ENCODE measurements around the gene ARHGAP26. TPM values are rescaled to one million over a fixed set of nuclear protein-coding genes. Genes with fewer than 3 reads are reported as not detected.

The ARHGAP26 gene
- total RNA-seq, 1 donor from 2014 or later: 15.1 TPM

DNA sequence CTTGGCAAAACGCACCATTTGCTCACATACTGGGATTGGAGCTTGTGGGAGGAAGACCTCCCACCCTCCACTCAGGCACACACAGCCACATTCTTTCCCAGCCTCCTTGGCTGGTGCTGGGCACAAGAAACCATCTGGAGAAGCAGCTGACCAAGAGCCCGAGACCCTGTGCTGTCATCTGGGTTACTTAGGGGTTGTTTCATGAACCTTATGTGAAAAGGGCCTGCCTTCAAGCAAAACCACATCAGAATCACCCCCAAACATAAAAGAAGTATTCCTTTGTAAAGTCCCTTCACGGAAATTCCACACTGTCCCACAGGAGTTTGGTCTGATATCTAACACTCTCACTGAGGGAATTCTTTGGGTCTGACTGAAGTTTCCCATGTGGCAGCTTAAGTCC, 461.2 kb downstream of the ARHGAP26 start:
- no peak for DNase-seq (ENCODE audit: low spot score)
- intact Hi-C loops (cut with micrococcal nuclease): no loop called here
- no peak overlapping the region for H3K27ac Mint-ChIP-seq
- no peak overlapping the region for H3K4me3 Mint-ChIP-seq (ENCODE audit: low read depth)
- no peaks in the 10 kb centered on the region for H3K27me3 Mint-ChIP-seq (ENCODE audit: low read depth)
- H3K4me1 Mint-ChIP-seq (ENCODE audit: low read depth): peaks cover 47% of the 10 kb centered on the region
- H3K9me3 Mint-ChIP-seq: no peaks in the 10 kb centered on the region
- H3K36me3 Mint-ChIP-seq (ENCODE audit: low read depth): no peaks in the 10 kb centered on the region

DNA sequence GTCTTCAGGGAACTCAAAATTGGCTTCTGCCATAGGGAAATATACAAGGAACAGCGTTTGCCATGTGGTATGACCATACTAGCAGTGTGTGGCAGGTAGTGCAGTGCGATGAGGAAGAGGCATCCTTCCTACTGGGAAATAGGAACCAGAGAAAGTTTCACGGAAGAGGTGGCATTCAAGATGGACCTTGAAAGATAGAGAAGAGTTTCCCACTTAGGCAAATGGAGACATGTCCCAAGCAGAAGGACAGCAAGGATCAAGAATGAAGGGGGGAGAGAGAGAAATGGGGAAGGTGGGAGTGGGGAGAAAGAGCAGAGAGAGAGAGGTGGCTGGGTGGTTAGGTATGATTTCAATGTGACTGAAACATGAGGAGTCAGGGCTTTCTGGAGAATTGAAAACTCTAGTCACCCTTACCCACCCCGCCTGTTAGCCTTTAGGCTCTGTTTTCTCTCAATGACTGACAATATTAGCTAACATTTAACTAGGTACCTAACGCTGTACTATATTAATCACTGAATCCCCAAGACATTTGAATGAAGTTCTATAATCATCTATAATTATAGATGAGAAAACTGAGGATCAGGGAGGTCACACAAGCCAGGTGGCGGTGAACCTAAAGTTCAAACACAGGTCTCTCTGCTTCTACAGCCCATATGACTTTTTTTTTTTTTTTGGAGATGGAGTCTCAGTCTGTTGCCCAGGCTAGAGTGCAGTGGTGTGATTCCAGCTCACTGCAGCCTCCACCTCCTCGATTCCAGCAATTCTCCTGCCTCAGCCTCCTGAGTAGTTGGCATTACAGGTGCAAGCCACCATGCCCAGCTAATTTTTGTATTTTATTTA, 462.0 kb downstream of the ARHGAP26 start:
- no peak overlapping the region for H3K4me3 Mint-ChIP-seq (ENCODE audit: low read depth)
- DNase-seq (ENCODE audit: low spot score): no peak
- peaks cover 41% of the 10 kb centered on the region for H3K4me1 Mint-ChIP-seq (ENCODE audit: low read depth)
- H3K27ac Mint-ChIP-seq: no peak overlapping the region
- H3K36me3 Mint-ChIP-seq (ENCODE audit: low read depth): no peaks in the 10 kb centered on the region
- H3K9me3 Mint-ChIP-seq: no peaks in the 10 kb centered on the region
- intact Hi-C loops (cut with micrococcal nuclease): no loop called here
- H3K27me3 Mint-ChIP-seq (ENCODE audit: low read depth): no peaks in the 10 kb centered on the region

DNA sequence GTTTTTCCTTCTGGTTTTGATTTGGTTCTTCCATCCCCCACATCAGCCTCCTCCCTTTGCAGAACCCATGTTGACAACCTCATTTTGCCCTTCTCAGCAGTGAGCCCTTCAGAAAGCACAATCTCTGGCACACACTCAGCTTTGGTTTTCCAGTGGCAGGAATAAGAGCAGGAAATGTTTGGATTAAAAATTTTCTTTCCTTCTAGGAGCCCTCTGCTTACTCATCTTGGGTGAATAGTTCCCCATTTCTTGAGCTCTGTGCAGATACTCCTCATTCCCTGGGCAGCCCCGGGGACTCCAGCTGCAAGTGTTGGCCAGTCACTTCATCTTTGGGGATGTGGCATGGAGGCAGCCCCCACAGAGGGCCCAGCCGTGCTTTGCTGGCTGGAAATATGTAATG, 462.9 kb downstream of the ARHGAP26 start:
- no peaks in the 10 kb centered on the region for H3K27me3 Mint-ChIP-seq (ENCODE audit: low read depth)
- no peaks in the 10 kb centered on the region for H3K9me3 Mint-ChIP-seq
- H3K4me3 Mint-ChIP-seq (ENCODE audit: low read depth): no peak overlapping the region
- no peak overlapping the region for H3K27ac Mint-ChIP-seq
- no peak for DNase-seq (ENCODE audit: low spot score)
- intact Hi-C loops (cut with micrococcal nuclease): no loop called here
- no peaks in the 10 kb centered on the region for H3K36me3 Mint-ChIP-seq (ENCODE audit: low read depth)
- H3K4me1 Mint-ChIP-seq (ENCODE audit: low read depth): peaks cover 35% of the 10 kb centered on the region

DNA sequence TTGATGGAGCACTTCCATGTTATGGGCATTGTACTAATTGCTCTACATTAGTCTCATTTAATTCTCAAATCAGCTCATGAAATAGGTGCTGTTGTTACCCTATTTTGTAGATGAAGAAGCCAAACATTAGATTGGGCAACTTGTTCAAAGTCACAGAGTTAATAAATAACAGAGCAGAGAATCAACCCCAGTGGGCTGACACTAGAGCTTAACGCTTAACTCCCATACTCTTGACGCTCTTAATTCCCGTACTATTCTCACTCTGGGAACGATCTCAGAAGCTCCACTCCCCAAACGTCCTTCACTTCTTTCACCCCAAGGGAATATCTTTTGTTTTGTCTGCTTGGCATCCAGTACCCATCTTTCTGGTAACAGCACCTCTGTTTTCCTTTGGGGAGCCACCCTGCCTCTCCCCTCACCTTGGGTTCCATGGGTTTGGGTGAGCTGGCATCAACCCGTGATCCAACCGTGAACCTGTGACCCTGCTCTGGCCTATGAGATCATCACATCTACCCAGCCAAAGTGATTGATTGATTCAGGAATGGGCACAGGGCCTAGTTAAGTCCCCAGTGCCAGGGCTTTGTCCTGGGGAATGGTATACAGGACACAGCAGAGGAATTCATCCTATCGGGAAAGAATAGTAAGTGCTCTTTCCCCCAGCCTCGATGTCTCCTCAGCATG, 464.1 kb downstream of the ARHGAP26 start:
- intact Hi-C loops (cut with micrococcal nuclease): no loop called here
- Mint-ChIP-seq H3K27me3 (ENCODE audit: low read depth) (no peaks in the 10 kb centered on the region), H3K9me3 (no peaks in the 10 kb centered on the region), H3K4me3 (ENCODE audit: low read depth) (no peak overlapping the region), H3K36me3 (ENCODE audit: low read depth) (no peaks in the 10 kb centered on the region), H3K27ac (no peak overlapping the region), H3K4me1 (ENCODE audit: low read depth) (peaks cover 26% of the 10 kb centered on the region)
- no peak for DNase-seq (ENCODE audit: low spot score)

DNA sequence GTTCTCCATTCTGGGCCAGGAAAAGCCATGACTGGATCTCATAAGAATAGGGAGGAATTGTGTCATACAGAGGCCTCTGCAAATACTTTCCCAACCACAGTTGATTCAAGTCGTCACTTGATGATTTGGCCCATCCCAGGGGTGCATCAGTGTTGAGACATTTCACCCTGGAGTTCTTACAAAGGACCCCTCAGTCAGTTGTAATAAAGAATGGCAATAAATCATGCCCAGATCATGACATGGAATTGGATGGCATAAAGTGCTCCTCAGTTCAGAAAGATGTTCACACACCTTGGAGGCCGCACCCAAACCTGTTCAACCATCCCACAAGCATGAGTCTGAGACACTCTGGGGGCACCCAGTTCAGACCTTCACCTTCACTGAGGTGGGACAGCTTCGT, 465.2 kb downstream of the ARHGAP26 start:
- Mint-ChIP-seq H3K4me3 (ENCODE audit: low read depth) (no peak overlapping the region), H3K4me1 (ENCODE audit: low read depth) (peaks cover 14% of the 10 kb centered on the region), H3K27ac (no peak overlapping the region), H3K9me3 (no peaks in the 10 kb centered on the region), H3K27me3 (ENCODE audit: low read depth) (no peaks in the 10 kb centered on the region), H3K36me3 (ENCODE audit: low read depth) (no peaks in the 10 kb centered on the region)
- intact Hi-C loops (cut with micrococcal nuclease): no loop called here
- DNase-seq (ENCODE audit: low spot score): no peak

DNA sequence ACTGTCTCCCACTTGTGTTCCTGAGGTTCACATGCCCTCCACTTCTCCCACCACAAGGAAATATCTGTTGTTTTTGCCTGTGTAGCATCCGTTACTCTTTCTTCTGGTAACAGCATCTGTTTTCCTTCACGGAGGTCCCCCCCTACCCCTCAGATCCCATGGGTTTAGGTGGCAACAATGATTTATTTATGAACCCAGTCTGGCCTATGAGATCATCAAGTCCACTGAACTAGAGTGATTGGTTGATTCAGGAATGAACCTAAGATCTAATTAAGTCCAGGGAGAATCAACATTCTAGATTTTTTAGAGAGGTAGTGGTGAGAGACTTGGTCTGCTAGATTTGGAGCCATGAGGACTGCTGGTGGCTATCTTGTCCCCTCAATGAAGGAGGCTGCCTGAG, 466.5 kb downstream of the ARHGAP26 start:
- H3K9me3 Mint-ChIP-seq: no peaks in the 10 kb centered on the region
- H3K36me3 Mint-ChIP-seq (ENCODE audit: low read depth): no peaks in the 10 kb centered on the region
- no peak overlapping the region for H3K27ac Mint-ChIP-seq
- intact Hi-C loops (cut with micrococcal nuclease): no loop called here
- no peak for DNase-seq (ENCODE audit: low spot score)
- no peak overlapping the region for H3K4me3 Mint-ChIP-seq (ENCODE audit: low read depth)
- H3K4me1 Mint-ChIP-seq (ENCODE audit: low read depth): peaks cover 5% of the 10 kb centered on the region
- no peaks in the 10 kb centered on the region for H3K27me3 Mint-ChIP-seq (ENCODE audit: low read depth)

DNA sequence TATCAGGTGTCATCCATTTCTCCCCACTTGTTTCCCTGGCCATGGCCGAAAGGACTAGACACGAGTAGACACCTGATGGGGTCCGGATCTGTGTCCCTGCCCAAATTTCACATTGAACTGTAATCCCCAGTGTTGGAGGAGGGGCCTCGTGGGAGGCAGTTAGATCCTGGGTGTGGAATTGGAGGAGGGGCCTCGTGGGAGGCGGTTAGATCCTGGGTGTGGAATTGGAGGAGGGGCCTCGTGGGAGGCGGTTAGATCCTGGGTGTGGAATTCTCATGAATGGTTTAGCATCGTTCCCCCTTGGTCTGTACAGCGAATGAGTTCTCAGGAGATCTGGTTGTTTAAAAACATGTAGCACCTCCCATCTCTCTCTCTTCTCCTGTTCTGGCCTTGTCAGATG, 467.5 kb downstream of the ARHGAP26 start:
- no peak overlapping the region for H3K4me3 Mint-ChIP-seq (ENCODE audit: low read depth)
- no peaks in the 10 kb centered on the region for H3K4me1 Mint-ChIP-seq (ENCODE audit: low read depth)
- no peaks in the 10 kb centered on the region for H3K27me3 Mint-ChIP-seq (ENCODE audit: low read depth)
- H3K9me3 Mint-ChIP-seq: no peaks in the 10 kb centered on the region
- no peak overlapping the region for H3K27ac Mint-ChIP-seq
- DNase-seq (ENCODE audit: low spot score): no peak
- intact Hi-C loops (cut with micrococcal nuclease): no loop called here
- H3K36me3 Mint-ChIP-seq (ENCODE audit: low read depth): no peaks in the 10 kb centered on the region

DNA sequence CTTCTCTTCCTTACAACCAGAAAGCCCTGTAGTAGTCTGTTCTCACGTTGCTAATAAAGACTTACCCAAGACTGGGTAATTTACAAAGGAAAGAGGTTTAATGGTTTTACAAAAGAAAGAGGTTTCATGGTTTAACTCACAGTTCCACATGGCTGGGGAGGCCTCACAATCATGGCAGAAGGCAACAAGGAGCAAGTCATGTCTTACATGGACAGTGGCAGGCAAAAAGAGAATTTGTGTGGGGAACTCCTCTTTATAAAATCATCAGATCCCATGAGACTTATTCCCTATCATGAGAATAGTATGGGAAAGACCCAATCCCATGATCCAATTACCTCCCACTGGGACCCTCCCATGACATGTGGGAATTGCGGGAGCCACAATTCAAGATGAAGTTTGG, 468.4 kb downstream of the ARHGAP26 start:
- no peaks in the 10 kb centered on the region for H3K9me3 Mint-ChIP-seq
- intact Hi-C loops (cut with micrococcal nuclease): no loop called here
- no peak overlapping the region for H3K27ac Mint-ChIP-seq
- H3K4me3 Mint-ChIP-seq (ENCODE audit: low read depth): no peak overlapping the region
- H3K36me3 Mint-ChIP-seq (ENCODE audit: low read depth): no peaks in the 10 kb centered on the region
- no peaks in the 10 kb centered on the region for H3K4me1 Mint-ChIP-seq (ENCODE audit: low read depth)
- no peak for DNase-seq (ENCODE audit: low spot score)
- H3K27me3 Mint-ChIP-seq (ENCODE audit: low read depth): no peaks in the 10 kb centered on the region

DNA sequence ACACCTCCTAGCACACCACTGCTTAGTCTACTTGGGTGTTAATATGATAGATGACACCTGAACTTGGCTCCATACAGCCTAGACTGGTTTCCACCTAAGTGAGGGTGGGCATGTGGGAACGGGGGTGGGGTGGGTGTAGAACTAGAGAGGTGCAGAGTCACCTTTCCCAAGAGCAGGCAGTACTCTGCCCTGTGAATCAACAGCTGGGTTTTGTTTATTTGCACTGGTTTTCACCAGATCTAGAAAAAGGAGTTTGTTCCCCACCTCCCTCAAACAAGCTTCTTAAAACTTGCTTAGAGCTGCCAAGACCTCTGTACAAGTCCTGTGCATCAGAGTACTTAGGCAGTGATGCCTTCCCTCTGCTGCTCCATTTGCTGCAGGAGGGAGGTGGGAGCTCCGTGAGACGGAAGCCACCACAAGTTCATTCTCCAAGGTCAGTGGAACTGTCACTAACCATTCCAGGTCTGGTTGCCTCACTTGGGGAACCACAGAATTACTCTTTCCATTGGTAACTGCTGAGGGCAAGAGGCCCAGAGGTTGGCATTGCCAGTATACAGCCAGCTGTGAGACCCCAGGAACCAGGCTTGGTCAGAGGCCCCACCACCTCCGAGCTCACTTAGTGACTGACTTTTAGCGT, 469.8 kb downstream of the ARHGAP26 start:
- intact Hi-C loops (cut with micrococcal nuclease): no loop called here
- Mint-ChIP-seq H3K4me1 (ENCODE audit: low read depth) (no peaks in the 10 kb centered on the region), H3K27me3 (ENCODE audit: low read depth) (no peaks in the 10 kb centered on the region), H3K27ac (no peak overlapping the region), H3K36me3 (ENCODE audit: low read depth) (no peaks in the 10 kb centered on the region), H3K9me3 (peaks cover 4% of the 10 kb centered on the region), H3K4me3 (ENCODE audit: low read depth) (no peak overlapping the region)
- DNase-seq (ENCODE audit: low spot score): no peak

DNA sequence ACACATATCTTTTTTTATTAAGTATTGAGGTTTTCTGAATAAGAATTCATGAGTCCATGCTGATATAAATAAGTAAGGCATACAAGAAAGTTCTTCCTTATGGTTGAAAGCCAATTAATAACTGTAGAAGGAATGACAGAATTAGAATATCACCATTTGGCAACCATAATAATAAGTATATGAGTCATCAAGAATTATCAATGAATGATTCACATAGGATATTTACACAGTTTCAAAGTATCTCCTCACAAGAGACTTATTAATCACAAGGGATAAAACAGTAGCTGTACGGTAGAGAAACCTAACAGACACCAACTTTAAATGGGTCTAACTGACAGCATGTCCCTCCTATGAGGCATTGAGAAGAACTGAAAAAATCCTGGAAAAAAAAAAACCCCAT, 471.7 kb downstream of the ARHGAP26 start:
- intact Hi-C loops (cut with micrococcal nuclease): no loop called here
- no peaks in the 10 kb centered on the region for H3K36me3 Mint-ChIP-seq (ENCODE audit: low read depth)
- H3K27ac Mint-ChIP-seq: no peak overlapping the region
- DNase-seq (ENCODE audit: low spot score): no peak
- peaks cover 2% of the 10 kb centered on the region for H3K4me1 Mint-ChIP-seq (ENCODE audit: low read depth)
- H3K27me3 Mint-ChIP-seq (ENCODE audit: low read depth): no peaks in the 10 kb centered on the region
- no peak overlapping the region for H3K4me3 Mint-ChIP-seq (ENCODE audit: low read depth)
- H3K9me3 Mint-ChIP-seq: peaks cover 19% of the 10 kb centered on the region

DNA sequence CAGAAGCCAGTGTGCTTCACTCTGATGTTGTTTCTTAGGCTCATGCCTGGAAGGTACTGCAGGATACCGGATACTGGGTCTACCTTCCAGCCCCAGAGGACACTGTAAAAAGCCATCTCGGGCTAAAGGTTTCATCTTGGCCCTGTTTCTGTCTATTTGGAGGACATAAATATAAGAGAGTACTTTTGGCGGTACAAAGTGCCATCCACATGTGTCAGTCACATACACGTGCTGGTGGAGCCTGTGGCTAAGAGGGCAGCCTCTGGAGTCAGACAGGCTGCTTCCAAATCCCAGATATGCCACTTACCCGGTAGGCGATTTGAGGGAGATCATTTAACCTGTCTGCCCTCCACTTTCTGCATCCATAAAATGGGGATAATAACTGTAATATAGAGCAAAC, 472.9 kb downstream of the ARHGAP26 start:
- intact Hi-C loops (cut with micrococcal nuclease): no loop called here
- no peak for DNase-seq (ENCODE audit: low spot score)
- no peaks in the 10 kb centered on the region for H3K27me3 Mint-ChIP-seq (ENCODE audit: low read depth)
- peaks cover 28% of the 10 kb centered on the region for H3K9me3 Mint-ChIP-seq
- H3K4me1 Mint-ChIP-seq (ENCODE audit: low read depth): peaks cover 2% of the 10 kb centered on the region
- H3K36me3 Mint-ChIP-seq (ENCODE audit: low read depth): no peaks in the 10 kb centered on the region
- no peak overlapping the region for H3K4me3 Mint-ChIP-seq (ENCODE audit: low read depth)
- H3K27ac Mint-ChIP-seq: no peak overlapping the region

DNA sequence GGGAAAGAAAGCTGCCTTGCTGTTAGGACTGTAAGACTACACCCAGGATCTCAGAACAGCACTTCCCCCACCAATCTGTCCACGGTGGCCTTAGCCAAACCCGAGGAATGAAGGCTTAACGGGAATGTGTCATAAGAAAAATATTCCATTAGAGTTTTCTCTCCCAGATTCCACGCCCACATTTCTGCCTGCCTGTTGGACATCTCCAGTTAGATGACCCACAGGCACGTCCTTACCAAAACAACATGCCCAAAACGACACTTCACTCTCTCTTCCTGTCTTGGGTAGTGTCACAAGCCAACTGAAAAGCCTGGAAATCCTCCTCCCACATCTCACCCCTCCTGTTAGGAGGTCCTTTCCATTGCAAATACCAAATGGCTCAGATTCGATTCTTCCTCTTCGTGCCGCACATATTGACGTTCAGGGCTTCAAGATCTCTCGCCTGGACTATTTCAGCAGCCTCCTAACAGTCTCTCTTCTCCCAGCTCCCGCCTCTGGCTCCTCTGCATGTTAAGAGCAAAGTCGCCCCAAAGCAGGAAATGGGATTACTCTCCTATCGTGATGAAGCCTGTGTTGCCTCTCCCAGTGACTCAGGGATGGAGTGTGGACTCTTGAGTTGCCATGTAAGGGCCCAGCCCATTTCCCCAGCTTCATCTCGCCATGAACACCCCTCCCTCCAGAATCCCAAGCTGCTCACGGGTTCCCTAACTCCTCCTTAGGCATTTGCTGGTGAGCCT, 474.0 kb downstream of the ARHGAP26 start:
- intact Hi-C loops (cut with micrococcal nuclease): no loop called here
- H3K27me3 Mint-ChIP-seq (ENCODE audit: low read depth): no peaks in the 10 kb centered on the region

More for the DNA sequence above, 474.0 kb downstream of the ARHGAP26 start:
- Mint-ChIP-seq H3K27ac (no peak overlapping the region), H3K9me3 (peaks cover 28% of the 10 kb centered on the region), H3K36me3 (ENCODE audit: low read depth) (no peaks in the 10 kb centered on the region), H3K4me1 (ENCODE audit: low read depth) (peaks cover 2% of the 10 kb centered on the region), H3K4me3 (ENCODE audit: low read depth) (no peak overlapping the region)
- DNase-seq (ENCODE audit: low spot score): no peak

Data from activated T-helper 2 cell treated with anti-CD3 and anti-CD28 coated beads, Interferon-gamma antibody, Interleukin-2, Interleukin-4, amounts not matched to agents 10 μg/mL and 5 μg/mL and 100 μg/mL, durations not matched to agents 14 hours and 24 hours and 36 hours (primary cell).